GM18508 (cell line): Measurements from ENCODE around the gene ROPN1L.
"Not testable (repeated sequence)": the region's sequence is repeated elsewhere in the genome, so short reads cannot be mapped to it uniquely, and the experiment has no call there.

Source experiments
- ATAC-seq: cut with Tn5 transposase; IDR thresholded peaks from one replicate; pipeline ENCODE4 v1.9.1; 2021; ENCODE audit warnings: moderate number of reproducible peaks; ENCODE audit not compliant: insufficient read depth, unreplicated experiment

Gene ROPN1L

DNA sequence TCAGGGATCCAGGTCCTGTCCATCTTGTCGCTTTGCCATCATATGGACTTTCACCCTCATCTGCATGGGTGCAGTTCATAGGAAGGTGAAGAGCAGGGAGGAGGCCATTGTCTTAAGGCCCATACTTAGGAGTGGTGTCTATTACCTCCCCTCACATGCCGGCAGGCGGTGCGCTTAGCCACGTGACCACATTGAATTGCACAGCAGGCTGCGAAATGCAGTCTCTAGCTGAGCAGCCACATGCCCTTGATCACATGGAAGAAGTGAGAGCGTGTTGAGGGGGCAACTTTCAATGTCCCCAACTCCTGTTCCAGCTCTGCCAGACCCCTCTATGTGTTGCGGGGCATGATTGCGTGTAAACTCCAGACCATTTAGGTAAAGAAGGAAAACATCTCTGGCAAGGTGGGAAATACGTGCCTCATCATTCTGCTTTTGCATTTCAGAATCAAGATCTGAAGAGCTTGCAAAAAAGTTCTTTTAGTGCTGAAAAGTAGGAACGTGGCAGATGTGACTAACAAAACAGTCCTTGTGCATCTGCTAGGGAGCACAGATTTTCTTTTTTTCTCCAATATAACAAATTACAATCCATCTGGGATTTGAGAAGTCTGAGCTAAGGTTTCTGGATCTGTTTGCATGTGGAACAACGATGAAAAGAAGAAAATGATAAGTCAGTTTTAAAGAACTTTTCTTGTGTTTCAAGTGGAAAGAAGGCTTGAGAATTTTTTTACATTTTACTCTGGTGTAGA lies 34.4 kb downstream of the ROPN1L start:
- no peak for ATAC-seq

DNA sequence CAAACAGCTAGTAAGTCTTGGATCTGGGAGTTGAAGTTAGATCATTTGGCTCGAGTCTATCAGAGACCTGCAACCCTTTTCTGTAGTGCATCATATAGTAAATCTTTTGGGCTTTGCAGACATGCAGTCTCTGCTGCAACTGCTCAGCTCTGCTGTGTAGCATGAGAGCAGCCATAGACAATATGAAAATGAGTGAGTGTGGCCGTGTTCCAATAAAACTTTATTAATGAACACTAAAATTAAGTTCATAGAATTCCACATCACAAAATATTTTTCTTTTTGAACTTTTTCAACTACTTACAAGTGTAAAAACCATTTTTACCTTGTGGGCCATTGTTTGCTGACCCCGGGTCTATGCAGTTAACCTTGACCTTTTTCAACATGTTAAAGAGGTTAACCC lies 35.2 kb downstream of the ROPN1L start:
- ATAC-seq = no peak

DNA sequence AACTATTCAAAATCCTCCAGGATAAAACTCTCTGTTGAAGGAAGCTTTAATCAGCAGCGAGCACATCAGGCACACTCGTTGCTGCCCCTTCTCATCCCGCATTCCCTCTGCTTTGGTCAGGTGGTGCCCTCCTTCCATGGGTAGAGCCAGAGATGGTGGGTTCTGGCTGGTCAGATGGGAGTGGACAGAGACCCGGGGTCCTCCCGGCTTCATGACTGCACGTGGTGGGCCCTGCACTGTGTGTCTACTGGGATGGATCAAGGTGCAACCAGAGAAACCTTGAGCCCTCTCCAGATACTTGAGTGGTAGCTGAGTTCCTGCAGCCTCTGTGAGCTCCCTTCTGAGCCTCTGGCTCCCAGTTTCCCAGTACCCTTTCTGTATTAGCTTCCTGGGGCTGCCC lies 36.3 kb downstream of the ROPN1L start:
- ATAC-seq = no peak

DNA sequence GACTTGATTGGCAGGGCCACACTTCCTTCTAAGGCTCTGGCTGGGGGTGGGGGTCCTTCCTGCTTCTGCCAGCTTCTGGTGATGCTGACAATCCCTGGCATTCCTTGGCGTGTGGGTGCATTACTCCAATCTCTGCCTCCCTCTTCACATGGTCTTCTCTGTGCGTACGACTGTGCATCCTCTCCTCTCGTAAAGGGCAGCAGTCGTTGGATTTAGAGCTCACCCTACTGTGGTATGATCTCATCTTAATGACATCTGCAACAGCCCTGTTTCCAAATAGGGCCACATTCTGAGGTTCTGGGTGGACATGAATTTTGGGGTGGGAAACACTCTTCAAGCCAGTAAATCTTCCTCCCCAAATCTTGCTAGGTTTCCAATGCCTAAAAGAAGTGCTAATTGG lies 36.8 kb downstream of the ROPN1L start:
- ATAC-seq = no peak

DNA sequence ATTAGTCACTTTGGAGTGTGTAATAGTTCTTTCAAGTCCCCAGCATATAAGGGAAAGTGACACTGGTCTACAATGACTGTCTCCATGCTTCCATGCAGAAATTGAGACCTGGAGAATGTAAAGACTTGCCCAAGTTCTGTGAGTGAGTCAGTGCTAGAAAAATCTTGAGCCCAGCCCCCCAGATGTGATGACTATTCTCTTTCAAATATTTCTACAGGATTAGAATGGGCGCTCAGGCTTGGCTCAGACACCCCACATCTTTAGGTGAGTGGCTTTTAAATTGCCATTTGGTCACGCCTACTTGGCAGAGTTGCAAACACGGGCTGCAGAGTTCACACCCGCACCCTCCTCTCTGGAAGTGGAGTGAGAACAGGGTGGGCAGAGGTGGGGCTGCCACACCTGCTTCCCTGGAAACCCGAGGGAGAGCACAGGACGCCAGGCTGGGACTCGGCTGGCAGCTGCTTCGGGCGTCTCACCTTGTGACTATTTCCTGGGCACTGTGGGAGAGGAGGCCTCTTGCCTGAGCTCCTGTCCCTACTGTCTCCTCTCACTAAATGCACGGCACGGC lies 37.6 kb downstream of the ROPN1L start:
- no peak for ATAC-seq

DNA sequence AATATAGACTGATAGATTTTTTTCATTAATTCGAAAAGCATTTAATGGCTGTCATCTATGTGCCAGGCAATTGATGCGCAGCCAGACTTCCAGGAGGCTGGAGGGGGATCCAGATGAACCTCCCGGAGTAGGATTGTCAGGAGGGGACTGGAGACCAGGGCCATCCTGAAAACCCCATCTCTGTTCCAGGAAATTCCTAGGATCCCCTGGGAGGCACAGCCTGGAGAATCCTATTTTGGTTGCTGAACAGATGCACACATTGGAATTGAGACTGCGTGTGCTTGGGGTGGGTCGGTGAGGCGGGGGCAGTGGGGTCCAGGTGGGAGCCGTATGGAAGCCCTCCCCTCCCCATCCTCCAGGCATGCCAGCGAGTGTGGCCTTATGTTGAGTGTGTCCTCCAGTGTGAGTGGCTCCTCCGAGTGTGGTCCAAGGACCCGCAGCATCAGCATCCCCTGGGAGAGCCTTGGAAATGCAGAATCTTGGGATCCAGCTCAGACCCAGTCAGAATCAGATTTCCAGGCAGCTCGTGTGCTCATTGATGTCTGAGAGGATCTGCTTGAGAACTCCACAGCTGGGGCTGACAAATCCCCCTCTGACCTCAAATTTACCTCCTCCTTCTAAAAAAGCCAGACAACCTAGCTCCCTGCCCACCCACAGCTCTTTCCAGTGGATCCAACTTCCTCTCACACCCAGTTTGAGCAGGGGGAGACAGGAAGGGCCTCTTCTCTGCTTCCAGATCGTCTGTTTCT lies 38.7 kb downstream of the ROPN1L start:
- no peak for ATAC-seq

DNA sequence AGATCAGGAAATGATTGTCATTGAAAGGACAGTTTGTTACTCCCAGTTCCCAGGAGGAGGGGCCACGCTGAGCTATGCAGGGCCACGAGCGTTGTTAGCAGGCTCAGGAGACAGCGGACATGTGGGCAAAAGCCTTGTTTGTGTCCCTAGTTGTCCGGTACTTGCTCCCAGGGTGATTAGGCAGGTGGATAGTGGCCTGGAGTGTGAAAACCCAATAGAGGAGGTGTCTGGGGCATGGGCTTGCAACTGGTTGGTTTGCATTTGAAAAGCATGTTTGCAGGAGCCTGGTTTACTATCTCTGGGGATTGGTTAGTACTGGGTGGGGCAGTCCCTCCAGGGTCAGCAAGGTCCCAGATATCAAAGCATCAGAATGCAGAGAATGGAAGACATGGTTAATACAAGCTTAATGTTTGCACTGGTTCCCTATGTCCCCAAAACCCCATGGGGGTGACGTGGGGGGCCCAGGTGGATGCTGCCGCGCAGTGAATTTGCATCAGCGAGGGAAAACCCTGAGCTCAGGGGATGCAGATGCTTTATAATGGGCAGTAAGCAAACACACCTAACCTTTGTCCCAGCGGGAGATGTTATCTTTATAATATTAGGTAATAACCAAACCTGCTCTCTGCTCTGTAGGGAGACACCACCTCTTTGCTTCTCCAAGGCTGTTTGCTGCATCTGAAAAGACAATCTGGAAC lies 39.7 kb downstream of the ROPN1L start:
- no peak for ATAC-seq

DNA sequence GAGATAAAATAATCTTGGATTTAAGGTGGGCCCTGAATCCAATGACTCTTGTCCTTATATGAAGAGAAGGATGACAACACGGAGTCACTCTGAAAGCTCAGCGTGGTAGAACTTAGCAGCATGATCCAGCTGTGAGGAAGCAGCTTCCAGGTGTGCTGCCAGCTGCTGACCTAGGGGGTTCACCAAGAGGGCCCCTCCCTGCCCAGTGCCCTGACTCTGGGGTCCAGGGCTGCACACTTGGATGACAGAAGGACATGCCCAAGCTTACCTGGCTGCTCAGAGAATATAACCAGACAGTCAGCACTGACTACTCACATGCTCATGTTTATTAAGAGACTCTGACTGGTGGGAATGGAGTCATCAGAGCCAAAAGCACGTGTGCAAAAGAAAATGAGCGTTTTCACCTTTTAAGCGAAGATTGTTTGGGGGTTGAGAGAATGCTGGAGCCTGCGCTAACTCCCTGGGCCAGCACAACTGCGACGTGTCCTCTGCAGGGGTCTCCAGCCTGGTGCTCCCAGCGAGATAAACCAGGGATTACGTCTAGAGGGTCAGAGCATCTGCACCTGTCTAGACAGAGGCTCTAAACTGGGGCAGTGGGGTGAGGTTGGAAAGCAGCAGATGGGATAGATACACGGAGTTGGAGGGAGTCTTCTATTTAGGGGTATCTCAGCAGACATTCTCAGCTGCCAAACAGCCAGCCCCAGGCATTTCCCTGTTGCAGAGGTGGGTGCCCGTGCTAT lies 41.3 kb downstream of the ROPN1L start:
- ATAC-seq = no peak

DNA sequence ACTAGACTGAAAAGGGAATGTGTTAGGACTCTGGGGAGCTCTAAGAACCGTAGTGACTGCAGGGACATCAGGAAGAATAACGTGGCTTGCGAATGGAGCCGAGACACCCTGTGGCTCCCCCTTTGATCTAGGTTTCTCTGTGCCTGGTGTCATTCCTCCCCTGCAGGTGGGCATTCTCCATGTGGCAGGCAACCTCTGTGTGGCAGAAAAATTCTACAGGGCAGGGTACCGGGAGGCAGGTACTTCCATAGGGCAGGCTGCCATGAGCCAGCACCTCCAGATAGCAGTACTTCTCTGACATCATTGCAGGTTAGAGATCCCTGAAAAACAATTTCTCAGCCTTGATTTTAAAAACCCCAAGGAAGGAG lies 43.1 kb downstream of the ROPN1L start:
- no peak for ATAC-seq

DNA sequence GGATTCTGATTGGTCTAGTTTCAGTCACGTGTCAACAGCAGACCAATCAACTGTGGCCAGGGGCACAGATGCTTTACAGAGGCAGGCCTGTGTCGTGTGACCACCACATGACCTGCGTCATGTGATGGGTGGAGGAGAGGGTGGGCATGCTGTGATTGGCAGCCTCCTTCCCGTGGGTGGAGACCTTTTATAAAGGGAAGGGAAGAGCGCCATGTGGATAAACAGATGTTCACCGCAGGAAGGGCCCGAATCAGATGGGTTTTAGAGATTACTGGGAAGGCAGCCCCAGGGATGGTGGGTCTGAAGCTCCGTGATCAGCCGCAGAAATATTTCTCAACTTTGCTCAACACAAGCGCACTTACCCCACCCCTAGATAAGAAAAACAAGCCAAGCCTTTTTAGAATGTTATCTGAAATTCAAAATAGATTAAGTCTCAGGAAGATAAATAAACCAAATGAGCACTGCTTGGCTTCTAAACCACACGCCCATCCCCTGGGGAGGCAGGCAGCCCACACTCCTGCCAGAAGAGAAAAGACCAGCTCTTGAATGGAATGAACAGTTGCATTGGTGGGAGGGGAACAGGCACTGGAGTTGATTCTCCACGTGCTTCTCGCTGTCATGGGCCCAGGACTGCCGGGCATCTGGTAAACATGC lies 43.6 kb downstream of the ROPN1L start:
- no peak for ATAC-seq

DNA sequence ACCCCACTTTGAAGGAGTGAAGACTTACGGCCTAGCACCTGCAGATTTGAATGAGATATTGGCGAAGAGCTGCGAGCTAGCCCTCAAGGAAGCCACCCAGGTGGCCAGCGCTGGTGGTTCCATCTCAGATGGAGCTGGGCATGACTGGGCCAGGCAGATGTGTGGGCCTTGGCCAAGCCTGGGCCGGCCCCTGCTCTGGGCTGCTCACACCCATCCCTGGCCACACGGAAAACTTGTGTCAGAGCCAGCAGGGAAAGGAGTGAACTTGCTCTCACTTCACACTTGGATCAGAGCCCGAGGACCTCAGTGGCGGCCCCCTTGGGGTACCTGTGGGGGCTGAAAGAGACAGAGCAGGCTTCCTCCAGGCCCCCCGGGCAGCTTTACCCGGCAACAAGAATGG lies 44.2 kb downstream of the ROPN1L start:
- ATAC-seq = no peak

DNA sequence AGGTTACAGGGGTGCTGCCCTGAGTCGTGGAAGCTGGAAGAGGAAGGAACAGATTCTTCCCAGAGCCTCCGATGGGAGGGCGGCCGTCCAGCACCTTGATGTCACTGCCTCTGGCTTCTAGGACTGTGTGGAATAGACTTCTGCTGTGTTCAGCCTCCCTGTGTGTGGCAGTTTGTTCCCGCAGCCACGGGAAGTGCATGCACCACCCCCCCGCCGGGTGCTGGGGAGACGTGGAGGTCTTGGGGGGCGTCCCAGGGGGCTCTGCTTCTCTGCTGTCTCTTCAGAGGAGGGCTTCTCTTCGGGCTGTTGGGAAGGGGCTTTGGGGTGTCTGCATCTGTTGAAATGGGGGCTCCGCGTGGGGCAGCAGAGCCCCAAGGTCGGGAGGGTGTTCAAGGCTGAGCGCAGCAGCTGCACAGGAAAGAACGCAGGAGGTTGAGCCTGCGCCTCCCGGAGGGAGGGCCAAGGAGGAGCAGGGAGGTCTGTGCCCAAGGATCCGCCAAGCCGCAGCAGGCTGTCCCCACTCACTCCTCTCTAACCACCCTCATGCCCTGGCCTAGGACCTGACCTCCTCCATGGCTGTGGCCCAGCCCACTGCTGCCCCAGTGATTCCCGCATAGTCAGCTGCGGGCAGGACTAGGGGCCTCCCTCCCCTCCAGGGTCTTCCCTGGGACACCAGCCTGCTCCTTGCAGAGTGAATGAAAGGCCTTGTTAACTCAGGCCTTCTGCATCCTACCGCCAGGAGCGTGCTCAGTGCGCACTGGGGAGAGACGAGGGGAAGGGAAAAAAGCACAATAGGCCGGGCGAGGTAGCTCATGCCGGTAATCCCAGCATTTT lies 45.0 kb downstream of the ROPN1L start:
- no peak for ATAC-seq

DNA sequence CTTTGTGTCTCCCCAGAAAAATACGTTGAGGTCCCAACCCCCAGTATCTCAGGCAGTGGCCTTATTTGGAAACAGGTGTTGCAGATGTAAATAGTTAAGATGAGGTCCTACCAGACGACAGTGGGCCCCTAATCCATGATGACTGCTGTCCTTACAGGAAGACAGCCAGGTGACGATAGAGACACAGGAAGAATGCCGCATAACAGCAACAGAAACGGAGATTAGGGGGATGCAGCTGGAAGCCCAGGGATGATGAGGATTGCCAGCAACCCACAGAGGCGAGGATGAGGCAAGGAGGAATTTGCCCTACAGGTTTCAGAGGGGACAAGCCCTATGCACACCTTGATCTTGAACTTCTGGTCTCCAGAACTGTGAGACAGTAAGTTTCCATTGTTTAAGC lies 46.5 kb downstream of the ROPN1L start:
- ATAC-seq = no peak

DNA sequence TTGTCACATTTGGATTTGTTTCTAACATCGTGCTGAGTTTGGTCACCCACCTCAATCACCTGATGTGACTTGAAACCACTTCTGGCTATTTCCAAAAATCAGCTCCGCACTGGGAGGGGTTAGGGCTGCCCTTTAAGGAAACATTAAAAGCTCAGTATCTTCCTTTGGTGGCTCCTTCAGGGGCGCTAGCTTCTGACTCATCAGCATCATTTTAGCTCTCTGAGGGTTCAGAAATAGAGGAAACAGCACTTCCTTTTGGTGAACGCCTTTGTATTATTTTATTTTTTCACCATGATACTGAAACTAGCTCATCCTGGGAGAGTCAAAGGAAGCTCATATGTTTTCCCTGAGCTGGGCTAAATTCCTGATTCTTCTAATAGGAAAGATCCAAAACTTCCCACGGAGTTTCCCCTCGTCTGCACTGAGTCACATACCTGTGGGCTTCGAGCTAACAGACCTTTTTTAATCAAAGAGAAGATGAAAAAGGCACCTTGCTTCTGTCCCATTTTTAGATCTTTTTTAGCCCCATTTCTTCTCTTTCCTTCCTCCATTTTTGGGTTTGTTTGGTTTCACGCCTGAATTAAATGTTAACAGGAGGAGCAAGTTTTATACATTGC lies 48.2 kb downstream of the ROPN1L start:
- ATAC-seq = peak; percentile 91

DNA sequence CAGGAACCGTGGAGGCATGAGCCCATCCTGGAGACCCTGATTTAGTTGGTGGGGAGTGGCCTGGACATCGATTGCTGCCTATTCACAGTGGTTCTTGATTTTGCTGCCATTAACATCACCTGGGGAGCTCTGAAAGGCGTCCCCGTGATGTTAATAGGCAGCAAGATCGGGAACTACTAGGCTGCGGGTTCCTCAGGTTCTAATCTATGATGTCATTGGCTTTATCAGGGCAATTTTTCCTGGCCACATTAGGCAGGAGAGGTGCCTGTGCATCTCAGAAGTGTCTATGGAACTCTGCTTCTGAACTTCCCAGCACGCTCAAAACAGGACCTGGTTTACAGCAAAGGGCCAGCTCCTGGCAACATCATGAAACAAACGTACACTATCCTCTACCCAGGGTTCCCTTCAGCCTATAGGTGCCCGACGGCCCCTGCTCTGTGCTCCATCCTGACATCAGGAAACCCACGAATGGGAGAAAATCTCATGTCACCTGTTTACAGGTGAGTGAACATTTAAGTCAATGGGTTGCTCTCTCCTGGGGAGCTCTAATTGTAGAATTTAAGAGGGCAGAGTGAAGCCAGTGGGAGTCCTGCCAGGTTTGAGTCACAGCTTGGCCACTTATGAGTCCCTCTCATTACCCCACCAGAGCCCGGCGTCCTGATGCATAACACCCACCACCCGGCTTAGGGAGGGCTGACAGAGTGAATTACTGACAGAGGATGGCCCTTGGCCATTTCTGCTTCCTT lies 49.4 kb downstream of the ROPN1L start:
- ATAC-seq = no peak

DNA sequence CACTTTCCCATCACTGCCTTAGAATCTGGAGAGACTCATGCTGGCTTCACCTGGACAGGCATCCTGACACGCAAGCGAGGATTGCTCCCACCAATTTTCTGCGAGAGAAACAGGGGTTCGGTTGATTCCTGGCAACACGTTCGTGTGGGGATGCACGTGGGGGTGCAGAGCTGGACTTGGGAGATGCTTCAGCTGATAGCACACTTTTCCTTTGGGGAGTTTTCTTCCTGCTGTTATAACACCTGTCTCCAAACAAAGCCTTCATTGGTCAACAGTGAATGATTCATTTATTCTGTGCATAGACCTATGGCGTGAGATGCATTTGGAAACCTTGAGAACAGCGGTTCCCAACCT lies 50.0 kb downstream of the ROPN1L start:
- no peak for ATAC-seq

DNA sequence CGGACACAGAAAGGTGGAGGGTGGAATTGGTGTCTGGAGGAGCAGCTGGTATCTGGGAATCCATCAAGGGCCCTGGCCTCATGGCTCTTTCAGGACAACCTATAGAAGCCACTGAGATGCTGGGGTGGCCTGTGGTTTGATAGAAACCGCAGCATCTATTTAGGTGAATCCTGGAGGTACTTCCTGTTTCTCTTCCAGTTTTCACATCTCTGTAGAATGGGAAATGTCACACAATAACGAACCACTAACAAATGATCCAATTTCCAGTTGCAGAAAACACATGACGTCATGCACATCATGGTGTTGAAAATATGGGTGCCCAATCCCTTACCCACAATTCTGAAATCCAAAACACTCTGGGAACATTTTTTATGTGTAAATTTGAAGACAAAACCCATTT lies 52.2 kb downstream of the ROPN1L start:
- ATAC-seq = no peak

DNA sequence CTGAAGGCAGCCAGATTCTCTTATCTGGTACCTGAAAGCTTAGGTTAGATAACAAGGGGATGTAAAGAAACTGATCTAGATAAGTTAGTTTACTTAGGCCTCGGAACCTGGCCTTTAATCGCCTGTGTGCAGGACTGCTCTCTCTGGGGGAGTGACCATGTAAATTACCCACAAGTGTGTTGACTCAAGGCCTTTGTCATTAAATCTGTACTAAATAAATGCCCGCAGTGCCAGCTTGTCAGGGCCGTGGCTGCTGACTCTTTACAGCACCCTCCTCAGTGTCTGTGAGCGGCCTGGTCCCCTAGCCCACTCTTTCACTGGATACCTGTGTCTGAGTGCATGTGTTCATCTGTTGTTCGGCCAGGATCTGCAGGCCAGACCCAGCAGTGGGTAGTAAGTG lies 52.8 kb downstream of the ROPN1L start:
- ATAC-seq = not testable (repeated sequence)
